Mammary epithelial cell (primary cell): ENCODE results near the gene GPN1.

ENCODE experiments used
- CTCF ChIP-seq, 2 donors: IDR thresholded peaks in 1 of 2; conservative IDR thresholded peaks in 1 of 2; 2 replicates each; pipeline ENCODE4 v1.5.1; 2011 to 2012; ENCODE audit warnings: inconsistent platforms in 2 of 2, low read length in 2 of 2, mild to moderate bottlenecking in 2 of 2, control low read depth in 1 of 2, low read depth in 1 of 2; ENCODE audit not compliant: insufficient read depth in 1 of 2; ENCODE audit errors: extremely low read depth in 1 of 2
- EZH2 ChIP-seq: IDR thresholded peaks from 2 replicates; pipeline ENCODE4 v1.6.1; 2012; ENCODE audit warnings: low read length, inconsistent platforms, borderline replicate concordance

GRCh38 chr2:27588308-27588707 lies 40.5 kb upstream of the GPN1 start:
- TF ChIP-seq CTCF (conservative IDR thresholded peaks at IDR 0.05 in 1 of 2, IDR thresholded peaks at IDR 0.05 in 1 of 2; ENCODE audit: extremely low read depth in 1 of 2, insufficient read depth in 1 of 2, low read depth in 1 of 2, low read length in 2 of 2) (no peak), EZH2 (no peak)
